ENCODE measurements around the gene SHMT2. TPM values are rescaled to one million over a fixed set of nuclear protein-coding genes. Genes with fewer than 3 reads are reported as not detected.

Gene SHMT2
- total RNA-seq, 1 donor from 2014 or later = 54.0 TPM

- no peak for TF ChIP-seq POLR2AphosphoS5 (IDR thresholded peaks at IDR 0.05; ENCODE audit: insufficient read depth in 1 of 2, low read depth in 1 of 2)
- no peak for TF ChIP-seq POLR2A (IDR thresholded peaks at IDR 0.05)
- TF ChIP-seq CTCF (IDR thresholded peaks at IDR 0.05) = no peak
- Histone ChIP-seq H3K4me1 (peaks cover 72% of the 10 kb centered on the region), H3K9me3 (no peaks in the 10 kb centered on the region), H3K4me3 (peak overlapping the region in 1 of 2 donors; percentile 33), H3K27me3 (peaks cover 12% of the 10 kb centered on the region), H3K27ac (peak overlapping the region; percentile 72), H3K36me3 (peaks cover 0 to 23% of the 10 kb centered on the region in 2 donors)
- DNase-seq (ENCODE audit: extremely low spot score in 2 of 2) = no peak
- intact Hi-C loops (cut with DNase I) = no loop called here
Observed at GRCh38 chr12:57236925-57237595, 7.5 kb downstream of the SHMT2 start.

GRCh38 chr12:57237596-57237931 lies 8.1 kb downstream of the SHMT2 start:
- TF ChIP-seq CTCF (IDR thresholded peaks at IDR 0.05) (no peak), POLR2AphosphoS5 (IDR thresholded peaks at IDR 0.05; ENCODE audit: insufficient read depth in 1 of 2, low read depth in 1 of 2) (no peak), POLR2A (IDR thresholded peaks at IDR 0.05) (no peak)
- peaks cover 77% of the 10 kb centered on the region for H3K4me1 ChIP-seq
- H3K4me3 ChIP-seq = no peak overlapping the region
- DNase-seq (ENCODE audit: extremely low spot score in 2 of 2) = no peak
- peaks cover 0 to 18% of the 10 kb centered on the region in 2 donors for H3K36me3 ChIP-seq
- H3K9me3 ChIP-seq = no peaks in the 10 kb centered on the region
- intact Hi-C loops (cut with DNase I) = no loop called here
- peak overlapping the region; percentile 72 for H3K27ac ChIP-seq
- peaks cover 14% of the 10 kb centered on the region for H3K27me3 ChIP-seq

- H3K27ac ChIP-seq = peak overlapping the region; percentile 48
- DNase-seq (ENCODE audit: extremely low spot score in 2 of 2) = no peak
- H3K27me3 ChIP-seq = peaks cover 15% of the 10 kb centered on the region
- peak overlapping the region; percentile 44 to 59 for H3K4me3 ChIP-seq
- intact Hi-C loops (cut with DNase I) = no loop called here
- peaks cover 0 to 12% of the 10 kb centered on the region in 2 donors for H3K36me3 ChIP-seq
- H3K4me1 ChIP-seq = peaks cover 84% of the 10 kb centered on the region
- no peaks in the 10 kb centered on the region for H3K9me3 ChIP-seq
- no peak for TF ChIP-seq POLR2A (IDR thresholded peaks at IDR 0.05)
- no peak for TF ChIP-seq POLR2AphosphoS5 (IDR thresholded peaks at IDR 0.05; ENCODE audit: insufficient read depth in 1 of 2, low read depth in 1 of 2)
- no peak for TF ChIP-seq CTCF (IDR thresholded peaks at IDR 0.05)
Observed at GRCh38 chr12:57237932-57238853, 8.7 kb downstream of the SHMT2 start.

DNA sequence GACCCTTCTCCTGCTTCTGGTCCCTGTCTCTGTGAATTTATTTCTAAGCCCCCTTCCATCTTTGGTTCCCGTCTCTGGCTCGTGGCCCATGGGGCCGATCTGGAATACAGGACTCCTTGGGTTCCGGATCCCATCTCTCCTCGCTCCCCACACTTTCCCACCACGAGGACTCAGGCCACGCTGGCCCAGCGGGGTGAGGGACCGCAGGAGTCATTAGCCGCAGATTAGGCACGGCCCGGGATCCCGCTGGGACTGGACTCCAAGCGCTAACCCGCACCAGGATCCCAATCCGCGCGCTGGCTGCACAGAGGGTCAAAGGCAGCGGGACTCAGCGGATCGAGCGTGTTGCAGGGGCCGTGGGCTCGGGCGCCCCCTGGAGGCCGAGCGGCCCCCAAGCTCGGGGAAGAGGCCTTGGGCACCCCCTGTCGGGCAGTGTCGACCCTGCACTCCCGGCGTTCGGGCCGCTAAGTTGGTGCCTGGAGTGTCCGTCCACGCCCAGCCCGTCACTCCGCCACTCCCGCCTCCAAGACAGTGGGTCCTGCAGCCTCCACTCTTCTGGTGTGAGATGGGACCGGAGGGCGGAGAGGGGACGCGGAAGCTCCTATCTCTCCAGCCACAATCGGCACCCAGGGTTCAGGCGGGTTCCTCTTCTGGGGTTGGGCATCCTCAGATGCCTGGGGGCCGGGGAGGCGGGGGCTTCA lies 9.5 kb downstream of the SHMT2 start:
- peaks cover 92% of the 10 kb centered on the region for H3K4me1 ChIP-seq
- peak overlapping the region; percentile 44 to 59 for H3K4me3 ChIP-seq
- peak; percentile 41 to 56 for TF ChIP-seq POLR2AphosphoS5 (IDR thresholded peaks at IDR 0.05; ENCODE audit: insufficient read depth in 1 of 2, low read depth in 1 of 2)
- peak; percentile 100 for TF ChIP-seq CTCF (IDR thresholded peaks at IDR 0.05)
- no peak for TF ChIP-seq POLR2A (IDR thresholded peaks at IDR 0.05)
- H3K27ac ChIP-seq = peak overlapping the region; percentile 48
- DNase-seq (ENCODE audit: extremely low spot score in 2 of 2) = no peak
- H3K36me3 ChIP-seq = peaks cover 0 to 4% of the 10 kb centered on the region in 2 donors
- peaks cover 15% of the 10 kb centered on the region for H3K27me3 ChIP-seq
- H3K9me3 ChIP-seq = no peaks in the 10 kb centered on the region
- intact Hi-C loops (cut with DNase I) = no loop called here
